ENCODE data around the gene CRIP3. TPM values are rescaled to one million over a fixed set of nuclear protein-coding genes. Genes with fewer than 3 reads are reported as not detected.
A peak's percentile ranks its signal among the peaks of the same experiment; 100 is the strongest.

Gene CRIP3
- total and polyA plus RNA-seq, 2 donors (not counting 3 experiments of a cell fraction or from before 2014, with no cell fraction given) = not detected

GRCh38 chr6:43274916-43275597, 33.6 kb downstream of the CRIP3 start:
- H3K4me3 ChIP-seq (replicated peaks in 1 of 3; ENCODE audit: insufficient read depth in 1 of 3, low read depth in 1 of 3, low read length in 3 of 3) = no peak overlapping the region
- no peaks in the 10 kb centered on the region for H3K9me3 ChIP-seq (replicated peaks; ENCODE audit: control insufficient read depth, insufficient read depth, low read length)
- no peak for FAIRE-seq
- H3K79me2 ChIP-seq (ENCODE audit: control insufficient read depth, insufficient read depth, low read length) = no peaks in the 10 kb centered on the region
- peaks cover 51 to 64% of the 10 kb centered on the region in 2 experiments for H3K27me3 ChIP-seq (ENCODE audit: control insufficient read depth in 2 of 2, insufficient read depth in 2 of 2, low read length in 2 of 2)
- H3K9ac ChIP-seq (replicated peaks; ENCODE audit: extremely low read depth, insufficient read depth, low read length) = no peak overlapping the region
- H3K4me1 ChIP-seq (ENCODE audit: control insufficient read depth, extremely low read depth, insufficient read depth, low read length) = no peaks in the 10 kb centered on the region
- H3K9me1 ChIP-seq (replicated peaks; ENCODE audit: control insufficient read depth, extremely low read depth, insufficient read depth, low read length) = no peaks in the 10 kb centered on the region
- no peak overlapping the region for H3K27ac ChIP-seq (ENCODE audit: insufficient read depth, low read depth, low read length)
- TF ChIP-seq EZH2 (IDR thresholded peaks at IDR 0.05; ENCODE audit: borderline replicate concordance, low read depth, low read length, severe bottlenecking) (peak; percentile 76), POLR2AphosphoS5 (IDR thresholded peaks at IDR 0.05; ENCODE audit: insufficient read depth, low read depth, low read length) (no peak)
- no peak overlapping the region for H3K4me2 ChIP-seq (ENCODE audit: insufficient read depth, low read length)
- H2AFZ ChIP-seq (ENCODE audit: low read depth, low read length) = no peak overlapping the region
- no peaks in the 10 kb centered on the region for H4K20me1 ChIP-seq (replicated peaks; ENCODE audit: control insufficient read depth, extremely low read depth, insufficient read depth, low read length)
- DNase-seq (ENCODE audit: low read depth, low spot score) = no peak
- ChIA-PET CTCF (no interaction called here), POLR2A (no interaction called here)
- BruUV-seq (replicated peaks) = no TSS peak
- intact Hi-C loops (cut with micrococcal nuclease) (no loop called here), dilution Hi-C loops (cut with MboI; ENCODE audit: extremely low pct_ligation_motif_present, low sequenced_read_pairs) (no loop called here)
- H3K36me3 ChIP-seq (ENCODE audit: control insufficient read depth in 2 of 2, extremely low read depth in 1 of 2, insufficient read depth in 2 of 2, low read length in 2 of 2) = no peaks in the 10 kb centered on the region

- H3K4me1 ChIP-seq (ENCODE audit: control insufficient read depth, extremely low read depth, insufficient read depth, low read length) = no peaks in the 10 kb centered on the region
- intact Hi-C loops (cut with micrococcal nuclease) (no loop called here), dilution Hi-C loops (cut with MboI; ENCODE audit: extremely low pct_ligation_motif_present, low sequenced_read_pairs) (no loop called here)
- BruUV-seq (replicated peaks) = no TSS peak
- POLR2A ChIA-PET = no interaction called here
- H3K79me2 ChIP-seq (ENCODE audit: control insufficient read depth, insufficient read depth, low read length) = no peaks in the 10 kb centered on the region
- CTCF ChIA-PET = no interaction called here
- no peaks in the 10 kb centered on the region for H3K36me3 ChIP-seq (ENCODE audit: control insufficient read depth in 2 of 2, extremely low read depth in 1 of 2, insufficient read depth in 2 of 2, low read length in 2 of 2)
- no peak for TF ChIP-seq EZH2 (IDR thresholded peaks at IDR 0.05; ENCODE audit: borderline replicate concordance, low read depth, low read length, severe bottlenecking)
- no peak for TF ChIP-seq GATA2 (IDR thresholded peaks at IDR 0.05; ENCODE audit: insufficient read depth, insufficient read length, low read depth, low read length)
- no peak for TF ChIP-seq POLR2AphosphoS5 (IDR thresholded peaks at IDR 0.05; ENCODE audit: insufficient read depth, low read depth, low read length)
- TF ChIP-seq FOS (IDR thresholded peaks at IDR 0.05; ENCODE audit: borderline replicate concordance, insufficient read depth, low read length) = no peak
- TF ChIP-seq MAX (IDR thresholded peaks at IDR 0.05; ENCODE audit: insufficient read depth, insufficient read length) = no peak
- no peak for TF ChIP-seq MYC (IDR thresholded peaks at IDR 0.05; ENCODE audit: low read depth, low read length)
- TF ChIP-seq JUN (IDR thresholded peaks at IDR 0.05; ENCODE audit: borderline replicate concordance, insufficient read depth, insufficient read length, low read depth) = no peak
- no peak for TF ChIP-seq CTCF (IDR thresholded peaks at IDR 0.05; ENCODE audit: extremely low read depth in 1 of 2, insufficient read depth in 1 of 2, low read depth in 1 of 2, low read length in 2 of 2)
- TF ChIP-seq POLR2A (IDR thresholded peaks at IDR 0.05; ENCODE audit: low read depth, low read length) = no peak
- H3K9ac ChIP-seq (replicated peaks; ENCODE audit: extremely low read depth, insufficient read depth, low read length) = no peak overlapping the region
- H3K4me3 ChIP-seq (replicated peaks in 1 of 3; ENCODE audit: insufficient read depth in 1 of 3, low read depth in 1 of 3, low read length in 3 of 3) = no peak overlapping the region
- no peak overlapping the region for H3K27ac ChIP-seq (ENCODE audit: insufficient read depth, low read depth, low read length)
- H3K9me3 ChIP-seq (replicated peaks; ENCODE audit: control insufficient read depth, insufficient read depth, low read length) = no peaks in the 10 kb centered on the region
- H3K27me3 ChIP-seq (ENCODE audit: control insufficient read depth in 2 of 2, insufficient read depth in 2 of 2, low read length in 2 of 2) = peaks cover 54 to 67% of the 10 kb centered on the region in 2 experiments
- H3K9me1 ChIP-seq (replicated peaks; ENCODE audit: control insufficient read depth, extremely low read depth, insufficient read depth, low read length) = no peaks in the 10 kb centered on the region
- H4K20me1 ChIP-seq (replicated peaks; ENCODE audit: control insufficient read depth, extremely low read depth, insufficient read depth, low read length) = no peaks in the 10 kb centered on the region
- no peak for FAIRE-seq
- no peak overlapping the region for H3K4me2 ChIP-seq (ENCODE audit: insufficient read depth, low read length)
- no peak for DNase-seq (ENCODE audit: low read depth, low spot score)
- no peak overlapping the region for H2AFZ ChIP-seq (ENCODE audit: low read depth, low read length)
Measured at GRCh38 chr6:43274127-43274915, 34.3 kb downstream of the CRIP3 start.
